H9 (cell line): ENCODE results near the gene CDKN2C. TPM values are rescaled to one million over a fixed set of nuclear protein-coding genes. Genes with fewer than 3 reads are reported as not detected.

Source experiments
- DNase-seq: peaks from one replicate; pipeline ENCODE4 v3.0.0-alpha.2; 2017
- H2AFZ ChIP-seq: one replicate; pipeline ENCODE4 v1.6.1; 2013; ENCODE audit warnings: mild to moderate bottlenecking, low read length, control low read depth, moderate library complexity
- H2AK5ac ChIP-seq: 2 replicates; pipeline ENCODE4 v1.6.1; 2013; ENCODE audit warnings: low read length, control low read depth, mixed read lengths; ENCODE audit not compliant: insufficient read length
- H2BK120ac ChIP-seq: one replicate; pipeline ENCODE4 v1.6.1; 2013; ENCODE audit warnings: low read depth, mild to moderate bottlenecking, low read length, control low read depth, inconsistent platforms; ENCODE audit not compliant: poor library complexity, severe bottlenecking
- H2BK12ac ChIP-seq: 2 replicates; pipeline ENCODE4 v1.6.1; 2013; ENCODE audit warnings: low read length, control low read depth, mixed read lengths, low read depth; ENCODE audit not compliant: insufficient read length
- H2BK15ac ChIP-seq: 2 replicates; pipeline ENCODE4 v1.6.1; 2013; ENCODE audit warnings: low read depth, low read length, control low read depth
- H2BK20ac ChIP-seq: one replicate; pipeline ENCODE4 v1.6.1; 2013; ENCODE audit warnings: low read depth, mild to moderate bottlenecking, low read length, control low read depth, inconsistent platforms; ENCODE audit not compliant: poor library complexity, severe bottlenecking
- H2BK5ac ChIP-seq: 2 replicates; pipeline ENCODE4 v1.6.1; 2013; ENCODE audit warnings: low read length, control low read depth, mixed read lengths; ENCODE audit not compliant: insufficient read length
- H3K14ac ChIP-seq: 2 replicates; pipeline ENCODE4 v1.6.1; 2013; ENCODE audit warnings: low read length, control low read depth; ENCODE audit not compliant: insufficient read depth
- H3K18ac ChIP-seq: 2 replicates; pipeline ENCODE4 v1.6.1; 2013; ENCODE audit warnings: low read depth, mild to moderate bottlenecking, mixed read lengths, low read length, control low read depth; ENCODE audit not compliant: insufficient read length
- H3K23ac ChIP-seq: 2 replicates; pipeline ENCODE4 v1.6.1; 2013; ENCODE audit warnings: low read length, control low read depth, mixed read lengths, low read depth; ENCODE audit not compliant: insufficient read length
- H3K23me2 ChIP-seq: 2 replicates; pipeline ENCODE4 v1.6.1; 2013; ENCODE audit warnings: low read depth, mild to moderate bottlenecking, mixed read lengths, low read length, control low read depth; ENCODE audit not compliant: insufficient read length, poor library complexity, severe bottlenecking
- H3K27ac ChIP-seq: 2 replicates; pipeline ENCODE4 v1.5.1; 2013; ENCODE audit warnings: low read length, control low read depth, mixed read lengths, low read depth; ENCODE audit not compliant: insufficient read length
- H3K27me3 ChIP-seq: 2 replicates; pipeline ENCODE4 v1.6.1; 2013; ENCODE audit warnings: low read length, control low read depth, inconsistent platforms; ENCODE audit not compliant: insufficient read depth
- H3K4ac ChIP-seq: 2 replicates; pipeline ENCODE4 v1.6.1; 2013; ENCODE audit warnings: low read depth, mild to moderate bottlenecking, control low read depth, inconsistent platforms, low read length, moderate library complexity
- H3K4me1 ChIP-seq: 2 replicates; pipeline ENCODE4 v1.6.1; 2013; ENCODE audit warnings: low read length, control low read depth, inconsistent platforms; ENCODE audit not compliant: insufficient read depth
- H3K4me2 ChIP-seq: 2 replicates; pipeline ENCODE4 v1.6.1; 2013; ENCODE audit warnings: low read length, control low read depth, mixed read lengths; ENCODE audit not compliant: insufficient read length, insufficient read depth
- H3K56ac ChIP-seq: 2 replicates; pipeline ENCODE4 v1.6.1; 2013; ENCODE audit warnings: low read depth, mild to moderate bottlenecking, mixed read lengths, low read length, control low read depth; ENCODE audit not compliant: insufficient read length
- H3K79me1 ChIP-seq: 2 replicates; pipeline ENCODE4 v1.6.1; 2013; ENCODE audit warnings: low read depth, mild to moderate bottlenecking, moderate library complexity, low read length, control low read depth, inconsistent platforms; ENCODE audit not compliant: insufficient read depth, poor library complexity, severe bottlenecking
- H3K79me2 ChIP-seq: 2 replicates; pipeline ENCODE4 v1.6.1; 2013; ENCODE audit warnings: low read length, control low read depth, inconsistent platforms; ENCODE audit not compliant: insufficient read depth
- H3K9ac ChIP-seq: 2 replicates; pipeline ENCODE4 v1.6.1; 2013; ENCODE audit warnings: low read length, control low read depth, mixed read lengths; ENCODE audit not compliant: insufficient read length; ENCODE audit errors: extremely low read depth
- H3K9me3 ChIP-seq: one replicate; pipeline ENCODE4 v1.6.1; 2013; ENCODE audit warnings: low read depth, low read length, inconsistent platforms; ENCODE audit not compliant: control insufficient read depth
- H3T11ph ChIP-seq: one replicate; pipeline ENCODE4 v1.6.1; 2013; ENCODE audit warnings: mild to moderate bottlenecking, low read length, control low read depth, inconsistent platforms
- H4K20me1 ChIP-seq: one replicate; pipeline ENCODE4 v1.6.1; 2013; ENCODE audit not compliant: control insufficient read depth, insufficient read length, insufficient read depth
- H4K5ac ChIP-seq: 2 replicates; pipeline ENCODE4 v1.6.1; 2013; ENCODE audit warnings: low read depth, mild to moderate bottlenecking, mixed read lengths, low read length, control low read depth; ENCODE audit not compliant: insufficient read length
- H4K8ac ChIP-seq: replicated peaks from 2 replicates; pipeline ENCODE4 v1.6.1; 2013; ENCODE audit warnings: low read length, control low read depth, mixed read lengths, low read depth; ENCODE audit not compliant: insufficient read length
- H4K91ac ChIP-seq: 2 replicates; pipeline ENCODE4 v1.6.1; 2013; ENCODE audit warnings: low read depth, mild to moderate bottlenecking, moderate library complexity, mixed read lengths, low read length, control low read depth; ENCODE audit not compliant: insufficient read length
- H3K27ac Mint-ChIP-seq, 3 experiments: 2 replicates in 2 of 3; 3 replicates in 1 of 3; pipeline ENCODE4 v1.8.0; 2020 to 2021; ENCODE audit warnings: mixed read lengths in 3 of 3, mild to moderate bottlenecking in 1 of 3, moderate library complexity in 1 of 3
- H3K27me3 Mint-ChIP-seq: 2 replicates; pipeline ENCODE4 v1.8.0; 2021; ENCODE audit warnings: low read depth, mild to moderate bottlenecking, moderate library complexity, mixed read lengths
- H3K36me3 Mint-ChIP-seq, 3 experiments: 2 replicates in 2 of 3; 3 replicates in 1 of 3; pipeline ENCODE4 v1.8.0; 2020 to 2021; ENCODE audit warnings: low read depth in 3 of 3, mixed read lengths in 3 of 3; ENCODE audit not compliant: insufficient read depth in 1 of 3
- H3K4me1 Mint-ChIP-seq, 2 experiments: 2 replicates each; pipeline ENCODE4 v1.8.0; 2020; ENCODE audit warnings: mixed read lengths in 2 of 2
- H3K4me3 Mint-ChIP-seq, 2 experiments: 2 replicates in 1 of 2; 3 replicates in 1 of 2; pipeline ENCODE4 v1.8.0; 2020 to 2021; ENCODE audit warnings: mild to moderate bottlenecking in 2 of 2, mixed read lengths in 2 of 2, moderate library complexity in 1 of 2
- H3K9me3 Mint-ChIP-seq, 2 experiments: 2 replicates in 1 of 2; 3 replicates in 1 of 2; pipeline ENCODE4 v1.8.0; 2020; ENCODE audit warnings: mild to moderate bottlenecking in 2 of 2, mixed read lengths in 2 of 2, moderate library complexity in 1 of 2
- whole genome bisulfite sequencing: extraction: QIAGEN DNeasy Blood & Tissue Kit; methylation state at CpG from one replicate; pipeline ENCODE4 v1.1.7; 2013; ENCODE audit warnings: missing lambda C conversion rate, low lambda C conversion rate, mixed read lengths; ENCODE audit not compliant: insufficient read length; ENCODE audit errors: extremely low coverage; 5-methylcytosine and 5-hydroxymethylcytosine counted together
- total RNA-seq: library from RNA; stranded (reverse); gene quantifications from 2 replicates; pipeline ENCODE4 v1.2.1, GENCODE V29; 2021
- TF ChIP-seq, protein P1 (sequence below): fragments of 200-600 bp; sonication (generic); conservative IDR thresholded peaks from 3 replicates; pipeline ENCODE4 v1.8.0; 2021; ENCODE audit warnings: antibody characterized with exemption, mild to moderate bottlenecking

CDKN2C gene
- total RNA-seq, 1 experiment from 2014 or later: not detected

DNA sequence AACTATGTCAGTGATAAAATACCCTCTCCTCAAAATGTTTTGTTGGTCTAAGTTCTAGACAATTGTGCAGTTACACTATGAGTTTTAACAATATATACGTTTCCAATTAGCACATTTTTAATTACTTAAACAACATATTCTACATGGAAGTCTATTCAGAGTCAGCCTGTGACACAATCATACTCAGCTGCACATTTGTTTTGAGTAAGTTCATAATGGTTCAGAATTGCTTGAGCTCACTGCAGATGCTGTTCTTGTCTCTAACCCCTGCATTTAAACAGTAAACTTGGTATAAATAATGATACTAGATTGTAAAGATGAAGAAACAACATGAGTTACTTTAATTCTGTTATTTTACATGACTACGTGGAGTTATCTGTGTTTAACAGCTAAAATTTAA is 30.6 kb downstream of the CDKN2C start:
- Histone ChIP-seq H3K9me3 (no peaks in the 10 kb centered on the region), H2AFZ (no peak overlapping the region), H3K14ac (no peak overlapping the region), H2BK120ac (no peak overlapping the region), H4K20me1 (no peaks in the 10 kb centered on the region), H3K4me2 (no peak overlapping the region), H3K4me1 (no peaks in the 10 kb centered on the region), H4K5ac (no peak overlapping the region), H4K91ac (no peak overlapping the region), H3K27me3 (no peaks in the 10 kb centered on the region), H3K18ac (no peak overlapping the region), H3K4ac (no peak overlapping the region), H2BK12ac (no peak overlapping the region), H3K79me1 (no peaks in the 10 kb centered on the region), H2BK20ac (no peak overlapping the region), H3K56ac (no peak overlapping the region), H2BK15ac (no peak overlapping the region), H4K8ac (no peak overlapping the region), H3K9ac (no peak overlapping the region), H3K23ac (no peak overlapping the region), H3T11ph (no peak overlapping the region), H2AK5ac (no peak overlapping the region), H3K23me2 (no peaks in the 10 kb centered on the region), H2BK5ac (no peak overlapping the region), H3K79me2 (no peaks in the 10 kb centered on the region), H3K27ac (no peak overlapping the region)
- H3K27ac Mint-ChIP-seq: no peak overlapping the region
- H3K4me1 Mint-ChIP-seq: peaks cover 2 to 3% of the 10 kb centered on the region in 2 experiments; a peak in 1 of 4 replicates
- peaks cover 6% of the 10 kb centered on the region for H3K27me3 Mint-ChIP-seq
- H3K36me3 Mint-ChIP-seq: no peaks in the 10 kb centered on the region
- H3K9me3 Mint-ChIP-seq: no peaks in the 10 kb centered on the region
- no peak for DNase-seq
- TF ChIP-seq, protein P1, sequence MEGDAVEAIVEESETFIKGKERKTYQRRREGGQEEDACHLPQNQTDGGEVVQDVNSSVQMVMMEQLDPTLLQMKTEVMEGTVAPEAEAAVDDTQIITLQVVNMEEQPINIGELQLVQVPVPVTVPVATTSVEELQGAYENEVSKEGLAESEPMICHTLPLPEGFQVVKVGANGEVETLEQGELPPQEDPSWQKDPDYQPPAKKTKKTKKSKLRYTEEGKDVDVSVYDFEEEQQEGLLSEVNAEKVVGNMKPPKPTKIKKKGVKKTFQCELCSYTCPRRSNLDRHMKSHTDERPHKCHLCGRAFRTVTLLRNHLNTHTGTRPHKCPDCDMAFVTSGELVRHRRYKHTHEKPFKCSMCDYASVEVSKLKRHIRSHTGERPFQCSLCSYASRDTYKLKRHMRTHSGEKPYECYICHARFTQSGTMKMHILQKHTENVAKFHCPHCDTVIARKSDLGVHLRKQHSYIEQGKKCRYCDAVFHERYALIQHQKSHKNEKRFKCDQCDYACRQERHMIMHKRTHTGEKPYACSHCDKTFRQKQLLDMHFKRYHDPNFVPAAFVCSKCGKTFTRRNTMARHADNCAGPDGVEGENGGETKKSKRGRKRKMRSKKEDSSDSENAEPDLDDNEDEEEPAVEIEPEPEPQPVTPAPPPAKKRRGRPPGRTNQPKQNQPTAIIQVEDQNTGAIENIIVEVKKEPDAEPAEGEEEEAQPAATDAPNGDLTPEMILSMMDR: no peak
- WGBS: no CpG with 5 or more reads among the region's 2 CpGs
- no peak overlapping the region for H3K4me3 Mint-ChIP-seq
